Activated naive CD4-positive, alpha-beta T cell treated with anti-CD3 and anti-CD28 coated beads, Interleukin-2, amount 50 U/mL, for 72 hours (primary cell): ENCODE measurements around the gene LMX1A. TPM values are rescaled to one million over a fixed set of nuclear protein-coding genes. Genes with fewer than 3 reads are reported as not detected.

Source experiments
- ATAC-seq, 2 donors: fragments of 150-1000 bp; cut with Tn5 transposase; 2 replicates each; pipeline ENCODE4 v1.10.0; 2021; ENCODE audit warnings: mild to moderate bottlenecking in 2 of 2, moderate library complexity in 2 of 2
- DNase-seq, 2 donors: peaks; one replicate each; pipeline ENCODE4 v3.0.0; 2021 to 2022; ENCODE audit warnings: low spot score in 2 of 2
- H3K27ac Mint-ChIP-seq, 2 donors: one replicate each; pipeline ENCODE4 v1.8.0; 2022; ENCODE audit warnings: mild to moderate bottlenecking in 2 of 2, mixed read lengths in 2 of 2
- H3K36me3 Mint-ChIP-seq, 2 donors: one replicate each; pipeline ENCODE4 v1.8.0; 2022; ENCODE audit warnings: mixed read lengths in 2 of 2
- H3K9me3 Mint-ChIP-seq, 2 donors: one replicate each; pipeline ENCODE4 v1.8.0; 2022; ENCODE audit warnings: mixed read lengths in 2 of 2
- total RNA-seq, 2 donors: library from RNA; stranded (reverse); gene quantifications; one replicate each; pipeline ENCODE4 v1.2.3, GENCODE V29; 2022

LMX1A gene
- total RNA-seq, 2 donors from 2014 or later: not detected

- Mint-ChIP-seq H3K27ac (no peak overlapping the region), H3K36me3 (no peaks in the 10 kb centered on the region), H3K9me3 (peaks cover 0 to 4% of the 10 kb centered on the region in 2 donors)
- DNase-seq (no peak), ATAC-seq (no peak)
Observed at GRCh38 chr1:165306543-165307434, 49.7 kb downstream of the LMX1A start.

- no peak overlapping the region for H3K27ac Mint-ChIP-seq
- no peak for ATAC-seq
- no peaks in the 10 kb centered on the region for H3K36me3 Mint-ChIP-seq
- peaks cover 0 to 4% of the 10 kb centered on the region in 2 donors for H3K9me3 Mint-ChIP-seq
- DNase-seq: no peak
Observed at GRCh38 chr1:165303386-165303785, 53.1 kb downstream of the LMX1A start.

- DNase-seq: no peak
- peaks cover 0 to 4% of the 10 kb centered on the region in 2 donors for H3K9me3 Mint-ChIP-seq
- H3K27ac Mint-ChIP-seq: no peak overlapping the region
- no peaks in the 10 kb centered on the region for H3K36me3 Mint-ChIP-seq
- no peak for ATAC-seq
Observed at GRCh38 chr1:165300400-165300903, 56.1 kb downstream of the LMX1A start.

GRCh38 chr1:165298203-165298820 lies 58.2 kb downstream of the LMX1A start:
- DNase-seq (no peak), ATAC-seq (no peak)
- Mint-ChIP-seq H3K27ac (no peak overlapping the region), H3K36me3 (no peaks in the 10 kb centered on the region), H3K9me3 (no peaks in the 10 kb centered on the region)

GRCh38 chr1:165296205-165296604 lies 60.3 kb downstream of the LMX1A start:
- ATAC-seq: no peak
- Mint-ChIP-seq H3K27ac (no peak overlapping the region), H3K9me3 (no peaks in the 10 kb centered on the region), H3K36me3 (no peaks in the 10 kb centered on the region)
- DNase-seq: no peak

GRCh38 chr1:165290148-165290547 lies 66.4 kb downstream of the LMX1A start:
- ATAC-seq (no peak), DNase-seq (no peak)
- no peak overlapping the region for H3K27ac Mint-ChIP-seq
- no peaks in the 10 kb centered on the region for H3K36me3 Mint-ChIP-seq
- H3K9me3 Mint-ChIP-seq: no peaks in the 10 kb centered on the region

- ATAC-seq (no peak), DNase-seq (no peak)
- Mint-ChIP-seq H3K27ac (no peak overlapping the region), H3K9me3 (no peaks in the 10 kb centered on the region), H3K36me3 (no peaks in the 10 kb centered on the region)
Observed at GRCh38 chr1:165289556-165289955, 67.0 kb downstream of the LMX1A start.

- Mint-ChIP-seq H3K36me3 (no peaks in the 10 kb centered on the region), H3K27ac (no peak overlapping the region), H3K9me3 (no peaks in the 10 kb centered on the region)
- no peak for DNase-seq
- no peak for ATAC-seq
Observed at GRCh38 chr1:165288350-165289120, 68.0 kb downstream of the LMX1A start.

GRCh38 chr1:165287781-165288180 lies 68.7 kb downstream of the LMX1A start:
- no peak for ATAC-seq
- H3K9me3 Mint-ChIP-seq: no peaks in the 10 kb centered on the region
- no peak for DNase-seq
- no peak overlapping the region for H3K27ac Mint-ChIP-seq
- H3K36me3 Mint-ChIP-seq: no peaks in the 10 kb centered on the region

- DNase-seq: no peak
- no peak for ATAC-seq
Observed at GRCh38 chr1:165287329-165287728, 69.2 kb downstream of the LMX1A start.

GRCh38 chr1:165284454-165284853 lies 72.1 kb downstream of the LMX1A start:
- Mint-ChIP-seq H3K27ac (no peak overlapping the region), H3K9me3 (no peaks in the 10 kb centered on the region), H3K36me3 (no peaks in the 10 kb centered on the region)
- no peak for DNase-seq
- ATAC-seq: no peak

More at GRCh38 chr1:165287329-165287728, 69.2 kb downstream of the LMX1A start:
- no peak overlapping the region for H3K27ac Mint-ChIP-seq
- H3K9me3 Mint-ChIP-seq: no peaks in the 10 kb centered on the region
- no peaks in the 10 kb centered on the region for H3K36me3 Mint-ChIP-seq

GRCh38 chr1:165281207-165281901 lies 75.2 kb downstream of the LMX1A start:
- H3K9me3 Mint-ChIP-seq: no peaks in the 10 kb centered on the region
- no peak for DNase-seq
- H3K36me3 Mint-ChIP-seq: no peaks in the 10 kb centered on the region
- no peak overlapping the region for H3K27ac Mint-ChIP-seq
- no peak for ATAC-seq

- DNase-seq (no peak), ATAC-seq (no peak)
- no peaks in the 10 kb centered on the region for H3K9me3 Mint-ChIP-seq
- no peaks in the 10 kb centered on the region for H3K36me3 Mint-ChIP-seq
- H3K27ac Mint-ChIP-seq: no peak overlapping the region
Observed at GRCh38 chr1:165279882-165280281, 76.6 kb downstream of the LMX1A start.

- Mint-ChIP-seq H3K9me3 (no peaks in the 10 kb centered on the region), H3K36me3 (no peaks in the 10 kb centered on the region), H3K27ac (no peak overlapping the region)
- ATAC-seq: no peak
- no peak for DNase-seq
Observed at GRCh38 chr1:165276314-165276713, 80.2 kb downstream of the LMX1A start.

- Mint-ChIP-seq H3K9me3 (peaks cover 4 to 7% of the 10 kb centered on the region in 2 donors), H3K27ac (no peak overlapping the region), H3K36me3 (no peaks in the 10 kb centered on the region)
- DNase-seq: no peak
- ATAC-seq: no peak
Observed at GRCh38 chr1:165265196-165265838, 91.2 kb downstream of the LMX1A start.
